ENCODE data around the gene IRAK3. TPM values are rescaled to one million over a fixed set of nuclear protein-coding genes. Genes with fewer than 3 reads are reported as not detected.

IRAK3 gene
- total and polyA plus RNA-seq, 2 experiments from 2014 or later, result 1.2 to 8.6 TPM

DNA sequence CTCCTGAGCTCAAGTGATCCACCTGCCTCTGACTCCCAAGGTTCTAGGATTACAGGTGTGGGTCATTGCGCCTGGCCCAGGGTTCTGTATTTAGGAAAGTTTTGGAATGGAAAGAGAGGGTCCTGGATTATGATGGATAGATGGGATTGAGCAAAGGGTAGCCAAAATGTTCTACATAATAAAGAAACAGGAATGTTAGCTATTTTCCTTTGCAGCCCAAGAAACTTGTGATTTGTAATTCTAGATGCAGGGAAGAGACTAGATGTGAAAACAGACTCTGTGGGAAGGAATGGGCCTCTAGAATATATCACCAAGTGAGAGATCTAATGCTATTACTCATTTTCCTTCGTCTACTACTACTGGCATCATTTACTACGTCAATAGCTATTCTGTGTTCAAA, 83.6 kb downstream of the IRAK3 start:
- H3K79me2 ChIP-seq, result no peaks in the 10 kb centered on the region
- TF ChIP-seq CTCF (IDR thresholded peaks at IDR 0.05; ENCODE audit: poor library complexity), result no peak
- TF ChIP-seq EZH2 (IDR thresholded peaks at IDR 0.05; ENCODE audit: borderline replicate concordance), result no peak
- TF ChIP-seq EZH2phosphoT487 (IDR thresholded peaks at IDR 0.05; ENCODE audit: low read depth, severe bottlenecking, unreplicated experiment), result no peak
- 62% methylated on average over 3 of the region's 3 CpGs for WGBS (ENCODE audit: low lambda C conversion rate, missing lambda C conversion rate)
- H3K4me3 ChIP-seq, result no peak overlapping the region
- H3K4me1 ChIP-seq (ENCODE audit: insufficient read depth), result no peaks in the 10 kb centered on the region
- H3K9me2 ChIP-seq (replicated peaks; ENCODE audit: insufficient read depth), result no peaks in the 10 kb centered on the region
- no peak overlapping the region for H2AFZ ChIP-seq
- no peak overlapping the region for H3K27ac ChIP-seq
- H4K20me1 ChIP-seq (ENCODE audit: insufficient read depth, poor library complexity, severe bottlenecking), result no peaks in the 10 kb centered on the region
- no peak overlapping the region for H3K4me2 ChIP-seq
- peaks cover 3% of the 10 kb centered on the region for H3K27me3 ChIP-seq
- no peak for DNase-seq (ENCODE audit: low spot score)
- no peaks in the 10 kb centered on the region for H3K9me3 ChIP-seq (ENCODE audit: low read depth)
- H3K36me3 ChIP-seq (replicated peaks; ENCODE audit: insufficient read depth, low read depth), result no peaks in the 10 kb centered on the region

DNA sequence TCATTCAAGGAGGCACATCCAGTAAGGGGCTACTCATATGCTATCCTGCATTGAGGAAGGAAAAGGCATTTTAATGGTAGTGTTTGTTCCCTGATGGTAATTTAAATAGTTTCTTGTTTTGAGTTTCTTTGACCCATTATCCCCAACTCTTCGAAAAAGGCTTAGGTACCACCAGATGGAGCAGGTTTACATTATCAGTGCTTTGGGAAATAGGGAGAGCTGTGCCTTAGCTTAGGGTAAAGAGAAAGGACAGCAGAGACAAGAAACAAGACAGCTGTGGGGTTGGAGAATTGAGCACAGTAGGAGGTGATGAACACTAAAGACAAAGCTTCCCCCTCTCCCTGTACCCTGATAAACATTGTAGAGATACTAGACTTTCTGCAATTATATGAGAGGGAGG, 84.1 kb downstream of the IRAK3 start:
- Histone ChIP-seq H4K20me1 (ENCODE audit: insufficient read depth, poor library complexity, severe bottlenecking) (no peaks in the 10 kb centered on the region), H3K36me3 (replicated peaks; ENCODE audit: insufficient read depth, low read depth) (no peaks in the 10 kb centered on the region), H2AFZ (no peak overlapping the region), H3K4me1 (ENCODE audit: insufficient read depth) (no peaks in the 10 kb centered on the region), H3K79me2 (no peaks in the 10 kb centered on the region), H3K4me2 (no peak overlapping the region), H3K27ac (no peak overlapping the region), H3K9me3 (ENCODE audit: low read depth) (no peaks in the 10 kb centered on the region), H3K27me3 (peaks cover 3% of the 10 kb centered on the region), H3K9me2 (replicated peaks; ENCODE audit: insufficient read depth) (no peaks in the 10 kb centered on the region), H3K4me3 (no peak overlapping the region)
- DNase-seq (ENCODE audit: low spot score), result no peak
- TF ChIP-seq EZH2phosphoT487 (IDR thresholded peaks at IDR 0.05; ENCODE audit: low read depth, severe bottlenecking, unreplicated experiment), result no peak
- TF ChIP-seq EZH2 (IDR thresholded peaks at IDR 0.05; ENCODE audit: borderline replicate concordance), result no peak
- TF ChIP-seq CTCF (IDR thresholded peaks at IDR 0.05; ENCODE audit: poor library complexity), result no peak
- WGBS (ENCODE audit: low lambda C conversion rate, missing lambda C conversion rate), result 83% methylated on average over 1 of the region's 1 CpG

- Histone ChIP-seq H3K27me3 (peaks cover 3% of the 10 kb centered on the region), H3K79me2 (no peaks in the 10 kb centered on the region), H3K36me3 (replicated peaks; ENCODE audit: insufficient read depth, low read depth) (no peaks in the 10 kb centered on the region), H4K20me1 (ENCODE audit: insufficient read depth, poor library complexity, severe bottlenecking) (no peaks in the 10 kb centered on the region), H3K9me3 (ENCODE audit: low read depth) (no peaks in the 10 kb centered on the region), H3K9me2 (replicated peaks; ENCODE audit: insufficient read depth) (no peaks in the 10 kb centered on the region), H3K27ac (no peak overlapping the region), H2AFZ (no peak overlapping the region), H3K4me1 (ENCODE audit: insufficient read depth) (no peaks in the 10 kb centered on the region), H3K4me2 (no peak overlapping the region), H3K4me3 (no peak overlapping the region)
- DNase-seq (ENCODE audit: low spot score), result no peak
- no peak for TF ChIP-seq CTCF (IDR thresholded peaks at IDR 0.05; ENCODE audit: poor library complexity)
- no peak for TF ChIP-seq EZH2 (IDR thresholded peaks at IDR 0.05; ENCODE audit: borderline replicate concordance)
- TF ChIP-seq EZH2phosphoT487 (IDR thresholded peaks at IDR 0.05; ENCODE audit: low read depth, severe bottlenecking, unreplicated experiment), result no peak
- WGBS (ENCODE audit: low lambda C conversion rate, missing lambda C conversion rate), result 86% methylated on average over 2 of the region's 2 CpGs
Measured at GRCh38 chr12:66275040-66275439, 86.0 kb downstream of the IRAK3 start.
